DMS53 (cell line): Measurements from ENCODE around the gene CPZ.

Experiments used
- DNase-seq: peaks from one replicate; lab custom pipeline; 2025; lab: John Stamatoyannopoulos, UW

The CPZ gene

DNA sequence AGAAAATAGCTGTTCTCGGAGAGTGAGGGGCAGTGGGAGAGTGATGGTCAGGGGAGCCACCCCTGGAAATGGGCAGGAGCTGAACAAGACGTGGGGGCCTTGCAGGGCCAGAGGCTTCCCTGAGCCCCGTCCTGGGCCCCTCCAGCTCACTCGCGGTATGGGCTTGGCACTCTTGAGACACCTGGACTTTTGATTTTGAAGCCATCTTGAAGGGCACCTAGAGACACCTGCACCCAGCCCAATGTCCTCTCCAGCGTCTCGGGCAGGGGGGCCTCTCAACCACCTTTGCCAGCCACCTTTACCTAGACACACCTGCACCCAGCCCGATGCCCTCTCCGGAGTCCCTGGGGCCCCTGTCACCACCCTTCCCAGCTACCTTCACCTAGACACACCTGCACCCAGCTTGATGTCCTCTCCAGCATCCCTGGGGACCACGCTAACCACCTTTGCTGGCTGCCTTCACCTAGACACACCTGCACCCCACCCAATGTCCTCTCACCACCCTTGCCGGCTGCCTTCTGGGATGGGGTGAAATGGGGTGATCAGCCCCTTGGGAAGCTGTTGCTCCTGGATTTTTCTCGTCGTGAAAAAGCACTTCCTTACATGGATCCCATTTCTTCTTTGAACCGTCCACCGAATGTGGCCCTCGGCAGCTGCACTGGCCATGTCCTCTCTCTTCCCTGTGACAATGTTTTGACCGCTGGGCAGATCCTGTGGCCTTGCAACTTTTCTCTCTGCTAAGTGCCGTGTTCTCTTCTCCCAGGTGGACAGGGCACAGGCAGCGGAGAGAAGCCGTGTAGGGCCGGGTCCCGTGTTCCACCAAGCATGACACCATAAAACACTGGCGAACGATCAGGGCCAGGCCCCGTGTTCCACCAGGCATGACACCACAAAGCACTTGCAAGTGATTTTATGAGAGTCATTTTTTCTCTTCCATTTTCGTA, 47.5 kb downstream of the CPZ start:
- no peak for DNase-seq

DNA sequence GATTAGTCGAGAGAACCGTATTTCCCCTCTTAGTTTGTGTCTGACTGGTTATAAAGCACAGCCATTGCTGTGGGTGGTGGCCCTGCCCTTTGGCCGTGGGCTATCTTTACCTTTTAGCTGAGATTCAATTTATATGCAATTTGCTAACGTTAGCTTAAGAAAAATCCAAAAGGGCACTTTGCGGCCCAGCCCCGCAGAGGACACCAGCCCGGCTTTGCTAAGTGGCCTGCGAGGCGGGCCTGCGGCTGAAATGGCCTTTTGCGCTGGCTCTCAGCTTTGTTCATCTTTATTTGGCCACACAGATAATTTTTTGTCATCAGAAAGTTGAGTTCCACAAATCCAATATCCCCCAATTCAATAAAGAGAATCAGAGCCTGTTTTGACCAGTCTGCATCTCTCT, 48.3 kb downstream of the CPZ start:
- DNase-seq, result no peak

DNA sequence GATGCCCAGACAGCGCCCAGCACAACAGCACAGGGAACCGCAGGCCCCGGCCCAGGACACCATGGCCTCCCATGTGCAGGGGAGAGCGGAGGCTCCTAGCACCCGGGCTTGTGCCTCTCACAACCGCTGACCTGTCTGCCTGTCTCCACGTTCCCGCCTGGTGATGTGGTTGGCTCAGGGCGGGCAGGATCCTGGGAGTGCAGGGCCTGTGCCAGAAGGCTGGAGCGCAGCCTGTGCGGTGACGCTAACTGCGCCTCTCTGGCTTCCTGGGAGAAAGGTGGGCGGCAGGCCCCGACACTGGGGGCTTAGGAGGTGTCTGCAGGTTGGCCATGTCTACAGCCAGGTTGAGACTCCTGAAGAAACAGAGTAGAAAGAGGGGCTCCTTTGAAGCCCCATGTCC, 48.7 kb downstream of the CPZ start:
- DNase-seq, result no peak

DNA sequence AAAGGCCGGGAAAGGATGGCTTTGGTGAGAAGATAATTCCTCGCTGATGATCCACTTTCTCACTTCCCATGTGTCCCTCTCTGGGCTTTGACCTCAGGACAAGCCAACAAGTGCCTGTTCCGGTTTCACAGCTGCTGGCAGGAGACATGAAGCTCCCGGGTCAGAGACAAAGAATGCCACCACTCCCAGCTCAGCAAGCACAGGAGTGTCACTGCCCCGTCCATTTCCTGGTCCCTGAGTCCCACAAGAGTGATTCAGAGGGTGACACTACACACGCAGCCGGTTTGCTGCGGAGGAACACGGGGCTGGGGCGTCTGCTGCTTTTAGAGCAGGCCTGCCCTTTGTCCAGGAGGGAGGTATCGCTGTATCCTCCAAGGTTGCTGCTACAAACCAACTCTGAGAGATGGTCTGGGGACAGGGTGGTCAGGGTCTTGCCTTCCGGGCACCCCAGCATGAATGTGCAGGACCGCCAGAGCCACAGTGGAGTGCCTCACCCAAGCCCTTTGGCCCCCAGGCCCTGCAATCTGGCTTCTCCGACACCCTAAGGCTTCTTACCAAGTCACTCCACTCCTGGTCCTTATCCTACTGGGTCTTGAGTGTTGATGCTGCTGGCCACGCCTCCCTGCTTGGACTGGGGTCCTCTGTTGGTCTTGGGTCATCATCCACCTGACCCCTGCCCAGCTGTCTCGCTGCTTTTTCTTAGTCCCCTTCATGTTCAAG, 49.5 kb downstream of the CPZ start:
- no peak for DNase-seq

DNA sequence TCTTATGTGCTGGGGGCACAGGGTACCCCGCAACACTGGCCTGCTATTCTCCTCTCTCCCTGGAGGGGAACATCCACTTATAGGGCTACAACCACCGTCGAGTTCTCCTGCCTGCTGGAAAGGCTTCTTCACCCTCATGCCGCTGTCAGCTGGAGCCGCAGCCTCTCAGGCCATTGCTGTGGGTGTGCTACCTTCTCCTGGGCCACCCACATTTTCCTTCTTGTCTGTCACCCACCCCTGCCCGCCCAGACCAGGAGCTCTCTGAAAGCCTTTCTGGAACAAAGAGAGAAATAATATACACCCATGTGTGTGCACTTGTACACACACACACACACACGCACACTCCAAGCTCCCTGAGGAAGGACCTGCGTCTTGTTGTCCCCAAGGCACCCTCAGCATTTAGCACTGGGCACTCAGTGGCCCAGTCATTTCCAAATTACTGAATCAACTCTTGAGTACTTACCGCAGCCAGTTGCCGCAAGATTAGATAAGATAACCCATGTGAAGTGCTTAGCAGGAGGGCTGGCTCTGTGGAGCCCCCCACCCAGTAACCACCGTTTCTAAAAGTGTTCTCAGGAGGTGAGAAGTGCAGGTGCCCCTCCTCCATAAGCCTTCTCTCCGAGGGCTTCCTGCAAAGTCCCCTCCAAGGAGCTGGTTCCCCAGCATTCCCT, 50.2 kb downstream of the CPZ start:
- no peak for DNase-seq

DNA sequence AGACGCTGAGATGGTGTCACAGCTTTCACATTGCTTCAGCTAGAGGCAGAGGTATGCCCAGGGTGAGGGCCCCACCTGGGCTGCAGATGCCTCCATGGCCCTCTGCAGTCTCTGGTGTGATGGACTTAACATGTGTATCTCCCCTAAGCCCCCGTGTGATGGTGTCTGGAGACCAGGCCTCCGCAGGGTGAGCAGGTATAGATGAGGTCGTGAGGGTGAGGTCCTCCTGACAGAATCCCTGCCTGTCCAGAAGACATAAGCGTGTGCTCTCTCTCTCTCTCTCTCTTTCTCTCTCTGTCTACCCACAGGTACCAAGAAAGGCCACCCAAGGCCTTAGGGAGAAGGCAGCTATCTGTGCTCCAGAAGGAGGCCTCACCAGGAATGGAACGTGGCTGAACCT, 50.9 kb downstream of the CPZ start:
- DNase-seq, result no peak

DNA sequence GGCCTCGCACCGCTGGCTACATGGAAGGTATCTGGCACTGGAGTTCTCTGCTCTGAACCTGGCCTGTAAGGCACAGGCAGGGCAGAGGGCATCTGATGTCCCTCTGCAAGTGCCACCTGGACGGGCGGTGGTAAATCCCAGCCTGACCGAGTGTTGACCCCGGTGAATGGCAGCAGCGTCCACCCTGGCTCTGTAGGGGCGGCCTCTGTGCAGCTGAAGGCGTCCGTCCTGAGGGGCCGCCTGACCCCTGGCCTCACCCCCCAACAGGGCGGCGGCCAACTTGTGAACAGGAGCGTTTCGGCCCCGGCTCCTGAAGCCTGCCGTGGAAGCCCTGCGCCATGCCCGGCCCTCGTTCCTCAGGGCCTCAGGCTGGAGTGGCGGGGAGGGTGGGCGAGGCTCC, 51.4 kb downstream of the CPZ start:
- no peak for DNase-seq

DNA sequence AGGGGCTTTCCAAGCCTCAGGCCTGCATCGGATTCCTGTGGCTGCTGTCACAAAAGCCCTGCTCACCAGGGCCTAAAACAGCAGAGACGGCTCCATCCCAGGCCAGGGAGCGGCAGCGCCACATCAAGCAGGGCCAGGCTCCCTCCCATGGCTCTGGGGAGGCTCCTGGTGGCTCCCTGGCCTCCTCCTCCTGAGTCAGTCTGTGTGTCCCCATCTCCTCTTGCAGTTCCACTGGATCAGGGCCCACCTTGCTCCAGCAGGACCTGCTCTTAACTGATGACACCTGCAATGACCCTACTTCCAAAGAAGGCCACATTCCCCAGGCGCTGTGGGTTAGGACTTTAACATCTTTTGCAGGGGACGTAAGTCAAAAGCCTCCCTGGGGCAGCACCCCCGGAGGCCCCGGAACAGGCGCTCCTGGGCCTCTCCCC, 51.9 kb downstream of the CPZ start:
- DNase-seq, result no peak

DNA sequence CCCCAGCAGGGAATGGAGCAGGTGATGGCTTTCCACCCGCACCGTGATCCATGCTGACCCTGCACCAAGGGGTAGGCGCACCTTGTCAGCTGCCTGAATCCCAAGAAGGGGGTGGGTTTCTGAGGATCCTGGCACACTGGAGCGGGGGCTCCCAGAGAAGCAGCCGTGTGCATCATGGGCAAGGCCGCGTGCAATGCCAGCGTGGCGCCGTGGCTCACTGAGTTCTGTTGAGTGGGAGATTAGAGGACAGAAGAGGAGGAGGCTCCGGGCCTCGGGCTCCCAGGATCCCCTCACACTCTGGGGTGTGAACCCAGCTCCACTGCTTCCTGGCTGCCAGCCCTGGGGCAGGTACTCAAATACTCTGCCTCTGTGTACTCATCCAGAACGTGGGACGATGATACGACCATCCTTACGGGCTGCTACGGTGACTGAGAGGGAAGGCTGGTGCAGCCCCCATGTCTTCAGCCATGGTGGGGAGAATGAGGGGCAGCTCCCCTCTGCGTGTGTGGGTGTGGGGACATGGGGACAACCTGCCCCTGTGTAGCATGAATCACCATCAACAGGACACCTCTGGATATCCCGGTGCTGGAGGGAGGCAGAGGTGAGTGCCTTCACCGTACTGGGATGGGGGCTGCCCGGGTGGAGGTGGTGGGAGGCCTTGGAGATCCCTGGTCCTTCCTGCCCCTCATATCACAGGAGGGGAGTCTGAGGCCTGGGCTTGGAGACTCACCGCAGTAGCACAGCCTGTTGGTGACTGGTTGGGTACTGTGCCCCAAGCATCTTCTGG, 52.6 kb downstream of the CPZ start:
- DNase-seq, result no peak

DNA sequence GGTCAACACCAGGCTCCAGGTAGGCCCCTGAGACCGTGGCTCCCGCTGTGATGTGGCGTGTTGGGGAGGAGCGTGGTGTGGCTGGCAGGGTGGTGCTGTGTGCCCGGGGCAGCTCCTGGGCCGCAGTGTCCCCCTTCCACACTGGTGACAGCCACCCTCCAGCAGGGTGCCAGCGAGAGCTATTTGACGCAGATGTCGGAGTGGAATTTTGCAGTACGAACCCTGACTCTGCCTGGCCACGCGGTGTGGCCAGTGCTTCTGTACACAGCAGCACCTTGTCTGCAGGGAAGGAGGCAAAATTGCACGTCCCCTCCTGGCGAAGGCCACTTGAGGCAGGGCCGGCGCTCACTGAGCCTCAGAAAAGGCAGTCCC, 53.2 kb downstream of the CPZ start:
- no peak for DNase-seq

DNA sequence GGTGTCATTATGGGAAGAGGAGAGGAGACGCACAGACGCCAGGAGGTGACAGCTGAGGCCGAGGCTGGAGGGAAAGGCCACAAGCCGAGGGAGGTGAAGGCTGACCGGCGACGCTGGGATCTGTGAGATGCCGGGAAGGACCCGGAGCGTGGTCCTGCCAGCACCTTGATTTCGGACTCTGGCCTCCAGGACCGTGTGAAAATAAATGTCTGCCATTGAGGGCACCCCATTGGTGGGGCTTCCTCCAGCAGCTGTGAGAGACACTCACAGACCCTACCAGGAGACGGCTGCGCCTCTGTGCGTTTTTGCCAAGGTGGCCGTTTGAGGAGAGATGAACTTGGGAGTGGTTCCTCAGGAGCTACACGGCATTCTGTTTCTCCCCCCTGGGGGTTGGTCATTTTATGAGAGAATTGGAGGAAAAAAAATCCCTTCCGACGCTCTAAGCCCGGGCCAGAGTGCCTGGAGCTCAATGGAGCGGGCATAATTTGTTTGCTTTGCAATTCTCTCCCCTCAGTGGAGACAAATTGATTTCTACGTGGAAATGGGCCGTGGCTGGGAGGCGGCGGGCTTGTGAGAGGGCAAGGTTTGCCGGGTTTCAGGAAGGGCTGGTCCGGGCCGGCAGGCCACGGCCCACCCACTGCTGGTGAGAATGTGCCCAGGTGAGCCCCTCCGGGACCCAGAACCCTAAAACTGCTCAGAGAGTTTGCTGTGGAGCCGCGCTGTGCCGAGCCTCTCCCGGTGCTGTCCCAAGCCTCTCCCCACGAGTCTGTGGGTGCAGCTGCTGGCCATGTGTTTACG, 53.9 kb downstream of the CPZ start:
- no peak for DNase-seq

DNA sequence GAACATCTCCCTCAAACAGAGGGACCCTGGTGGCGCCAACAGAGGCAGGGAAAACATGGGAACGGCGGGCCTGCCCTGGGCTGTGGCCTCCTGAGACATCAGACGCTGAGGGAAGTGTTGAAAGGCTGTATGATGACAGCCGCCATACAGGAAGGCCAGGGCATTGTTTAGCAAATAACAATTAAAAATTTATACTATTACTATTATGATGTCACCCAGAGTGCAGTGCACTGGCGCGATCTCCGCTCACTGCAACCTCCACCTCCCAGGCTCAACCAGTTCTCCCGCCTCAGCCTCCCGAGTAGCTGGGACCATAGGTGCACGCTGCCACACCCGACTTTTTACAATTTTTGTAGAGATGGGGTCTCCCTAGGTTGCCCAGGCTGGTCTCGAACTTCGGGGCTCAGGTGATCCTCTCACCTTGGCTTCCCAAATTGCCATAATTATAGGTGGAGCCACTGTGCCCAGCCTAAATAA, 54.6 kb downstream of the CPZ start:
- DNase-seq, result no peak

DNA sequence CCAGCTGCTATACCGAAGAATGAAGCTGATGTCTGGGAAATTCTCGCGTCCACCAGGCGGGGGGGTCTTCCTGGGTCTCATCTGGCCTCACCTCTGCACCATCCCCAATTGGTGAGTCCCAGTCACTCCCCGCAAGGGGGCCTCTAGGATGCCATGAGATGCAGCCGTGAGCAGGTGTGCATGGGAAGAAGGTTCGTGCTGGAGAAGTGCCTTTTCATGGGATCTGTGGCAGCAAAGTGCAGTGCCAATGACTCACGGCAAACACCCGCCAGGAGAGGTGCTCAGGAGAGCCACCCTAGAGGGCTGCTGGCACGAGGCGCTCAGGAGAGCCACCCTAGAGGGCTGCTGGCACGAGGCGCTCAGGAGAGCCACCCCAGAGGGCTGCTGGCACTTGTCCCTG, 55.1 kb downstream of the CPZ start:
- no peak for DNase-seq

DNA sequence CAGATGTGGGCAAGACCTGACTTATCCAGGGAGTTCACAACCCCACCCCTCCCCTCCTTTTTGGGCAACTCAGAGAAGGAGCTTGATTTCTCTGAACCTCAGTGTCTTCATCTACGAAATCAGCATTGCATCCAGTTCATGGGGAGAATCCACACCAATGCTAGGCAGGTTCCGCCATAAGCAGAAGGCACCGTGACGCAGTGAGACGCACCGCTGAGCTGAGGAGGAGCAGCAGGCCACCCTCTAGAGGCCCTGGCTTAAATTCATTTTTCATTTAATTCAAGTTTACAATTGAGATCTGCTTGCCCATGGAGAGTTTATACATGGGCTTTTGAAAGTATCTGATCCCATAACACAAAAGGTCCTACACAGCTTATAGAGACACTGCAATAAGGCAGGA, 55.7 kb downstream of the CPZ start:
- no peak for DNase-seq

DNA sequence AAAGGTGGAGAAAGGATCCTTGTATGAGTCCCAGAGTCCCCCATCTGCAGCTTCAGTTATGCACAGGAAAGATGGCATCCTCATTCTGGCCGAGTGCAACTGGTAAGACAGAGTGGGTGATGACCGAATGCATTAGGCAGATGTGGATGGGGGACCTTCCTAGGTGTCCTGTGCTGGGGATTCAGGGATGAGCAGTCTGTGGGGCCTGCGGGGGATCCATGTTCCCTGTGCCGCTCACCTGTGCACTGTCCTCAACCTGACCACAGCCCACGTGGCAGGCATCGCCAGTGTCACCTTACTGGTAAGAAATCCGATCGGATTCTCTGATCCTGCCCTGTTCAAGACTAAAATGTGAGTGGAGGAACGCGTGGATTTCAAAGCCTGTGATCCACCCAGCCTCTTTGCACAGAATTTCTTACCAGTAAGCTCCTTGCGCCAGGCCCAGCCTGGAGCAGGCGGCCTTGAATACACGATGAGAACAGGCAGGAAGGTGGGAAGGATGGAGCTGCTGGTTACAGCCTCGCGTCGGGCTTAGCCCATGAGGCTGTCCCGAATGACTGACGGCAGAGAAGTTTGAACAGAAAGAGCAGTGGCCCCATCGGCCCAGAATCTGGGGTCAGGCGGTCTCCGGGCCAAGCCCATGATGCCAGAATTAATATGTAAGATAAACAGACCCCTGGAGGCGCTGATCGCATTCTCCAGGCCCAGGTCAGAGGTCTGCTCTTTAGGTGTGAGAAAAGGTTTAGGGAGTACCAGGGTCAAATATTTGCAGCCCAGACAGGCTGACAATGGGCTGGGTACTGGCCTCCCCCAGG, 56.5 kb downstream of the CPZ start:
- DNase-seq, result no peak

DNA sequence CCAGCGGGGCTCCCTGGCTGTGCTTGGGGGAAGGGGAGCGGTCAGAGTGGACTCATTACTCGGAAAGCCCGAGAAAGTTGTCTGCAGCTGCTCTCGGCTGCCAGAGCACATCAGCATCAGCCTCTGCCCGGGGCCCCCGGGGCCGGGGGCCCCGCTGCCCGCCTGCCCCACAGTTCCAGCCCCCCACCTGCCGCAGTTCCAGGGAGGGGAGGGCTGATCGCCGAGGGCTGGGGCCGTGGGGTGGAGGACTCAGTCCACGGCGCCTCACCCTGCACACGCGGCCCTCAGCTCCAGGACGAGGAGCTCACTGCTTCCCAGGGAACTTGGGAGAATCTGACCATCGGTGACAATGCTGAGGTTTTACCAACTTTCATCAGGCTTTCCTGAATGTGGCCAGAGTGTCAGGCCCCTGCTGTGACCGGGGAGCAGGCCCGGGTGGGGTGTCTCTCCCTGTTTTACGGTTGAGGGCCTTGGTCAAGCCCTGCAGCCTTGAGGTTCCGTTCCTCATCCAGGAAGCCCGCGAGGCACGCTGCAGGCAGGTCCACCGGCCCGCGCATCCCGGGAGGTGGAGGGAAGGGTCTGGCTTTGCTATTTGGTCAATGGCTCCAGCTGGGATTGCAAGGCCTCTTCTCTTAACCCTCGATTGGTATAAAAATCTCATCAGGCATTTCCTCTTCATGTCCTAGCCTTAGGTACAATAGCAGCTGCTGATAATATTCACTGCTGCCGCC, 57.2 kb downstream of the CPZ start:
- DNase-seq, result no peak

DNA sequence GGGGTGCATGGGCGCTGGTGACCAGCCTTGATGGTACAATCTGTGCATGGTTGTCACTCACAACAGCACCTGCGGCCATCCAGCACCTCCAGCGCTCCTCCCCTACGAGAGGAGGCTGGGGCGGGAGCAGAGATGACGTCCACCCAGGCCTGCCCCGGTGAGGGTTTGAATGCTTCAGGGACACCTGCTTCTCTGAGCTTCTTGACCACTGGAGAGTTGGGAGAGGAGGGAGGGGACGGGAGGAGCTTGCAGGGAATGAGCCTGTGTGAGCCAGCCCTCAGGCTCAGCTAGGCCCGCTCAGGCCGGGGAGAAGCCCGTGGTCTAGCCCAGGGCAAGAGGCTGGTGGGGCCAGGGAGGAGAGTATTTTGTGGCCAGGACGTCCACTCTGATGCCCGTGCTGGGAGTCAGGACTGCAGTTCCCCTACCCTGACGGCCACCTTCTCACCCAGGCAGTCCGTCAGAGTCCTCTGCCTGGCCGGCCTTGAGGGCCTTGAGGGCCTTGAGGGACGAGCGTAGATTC, 59.2 kb downstream of the CPZ start:
- no peak for DNase-seq

DNA sequence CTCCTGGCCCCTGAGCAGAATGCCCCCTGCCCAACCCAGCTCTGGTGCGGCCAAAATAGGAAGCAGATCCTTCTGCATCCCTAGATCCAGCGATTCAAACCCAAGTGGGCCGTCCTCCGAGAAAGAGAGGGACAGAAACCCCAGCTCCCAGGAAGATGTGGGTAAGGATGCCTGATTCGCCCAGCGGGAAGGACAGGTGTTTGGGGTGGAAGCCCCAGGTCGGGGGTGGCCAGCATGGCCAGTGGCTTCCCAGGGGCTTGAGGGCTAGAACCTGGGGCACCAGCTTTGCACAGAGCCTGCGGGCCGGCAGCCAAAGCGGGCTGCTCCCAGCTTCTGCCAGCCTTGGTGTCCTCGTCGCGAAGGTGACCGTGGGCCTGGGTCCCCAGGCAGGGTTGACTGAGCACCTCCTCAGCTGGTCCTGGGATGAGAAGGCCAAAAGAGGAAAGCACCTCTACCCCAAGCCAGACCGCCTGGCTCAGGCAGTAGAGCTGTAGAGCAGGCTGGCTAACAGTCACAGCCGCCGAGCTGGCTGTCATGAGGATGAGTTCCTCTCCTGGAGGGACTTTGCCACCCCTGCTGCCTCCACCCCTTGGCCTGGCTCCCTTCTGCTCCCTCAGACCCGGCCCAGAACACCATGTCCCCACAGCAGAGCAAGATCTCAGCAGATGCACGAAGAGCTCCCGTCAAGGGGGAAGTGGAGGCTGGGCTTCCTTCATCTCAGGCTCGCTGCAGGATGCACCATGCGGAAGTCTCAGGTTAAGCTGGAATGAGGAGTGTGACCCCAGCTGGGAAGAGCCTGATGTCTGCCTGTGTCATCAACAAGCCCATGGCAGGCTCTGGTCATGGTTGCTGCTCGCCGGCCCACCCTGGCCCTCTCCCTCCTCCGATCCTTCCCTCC, 59.9 kb downstream of the CPZ start:
- no peak for DNase-seq
